Ascending aorta (tissue), 2 donors: ENCODE measurements around the gene XXYLT1. TPM values are rescaled to one million over a fixed set of nuclear protein-coding genes. Genes with fewer than 3 reads are reported as not detected.

ENCODE experiments used
- DNase-seq, 2 donors: peaks; one replicate each; pipeline ENCODE4 v3.0.0-alpha.2; 2019; ENCODE audit warnings: low spot score in 2 of 2
- H3K27ac ChIP-seq, 2 donors: fragments of 200-600 bp; sonication (generic); one replicate each; pipeline ENCODE4 v1.5.1; 2016 to 2017; ENCODE audit warnings: mild to moderate bottlenecking in 1 of 2
- H3K27me3 ChIP-seq: fragments of 200-600 bp; sonication (generic); one replicate; pipeline ENCODE4 v1.5.1; 2017
- H3K36me3 ChIP-seq, 2 donors: fragments of 200-600 bp; sonication (generic); one replicate each; pipeline ENCODE4 v1.5.1; 2016
- H3K4me1 ChIP-seq, 2 donors: fragments of 200-600 bp; sonication (generic); one replicate each; pipeline ENCODE4 v1.5.1; 2016 to 2017; ENCODE audit warnings: mild to moderate bottlenecking in 1 of 2
- H3K4me3 ChIP-seq, 2 donors: fragments of 200-600 bp; sonication (generic); one replicate each; pipeline ENCODE4 v1.5.1; 2016 to 2017; ENCODE audit warnings: mild to moderate bottlenecking in 1 of 2
- H3K9me3 ChIP-seq, 2 donors: fragments of 200-600 bp; sonication (generic); one replicate each; pipeline ENCODE4 v1.5.1; 2016
- intact Hi-C: fragments of 100-400 bp; cut with DNase I; formaldehyde crosslinking; loops from one replicate; pipeline ENCODE4 v1.15.1; 2023
- total RNA-seq: library from RNA; depleted of rRNA; stranded (reverse); fragments of >200 nt; gene quantifications from one replicate; pipeline ENCODE4 v1.1.0, GENCODE V29; 2016
- TF ChIP-seq, protein P1 (sequence below), 3 experiments: fragments of 200-600 bp in 2 of 3; fragments of 450-650 bp in 1 of 3; sonication (generic) in 2 of 3; IDR thresholded peaks; one replicate each; pipeline ENCODE4 v1.5.1; 2016 to 2019; ENCODE audit warnings: antibody characterized with exemption in 3 of 3, mild to moderate bottlenecking in 1 of 3, moderate library complexity in 1 of 3

XXYLT1 gene
- total RNA-seq, 1 donor from 2014 or later, result 41.0 TPM

DNA sequence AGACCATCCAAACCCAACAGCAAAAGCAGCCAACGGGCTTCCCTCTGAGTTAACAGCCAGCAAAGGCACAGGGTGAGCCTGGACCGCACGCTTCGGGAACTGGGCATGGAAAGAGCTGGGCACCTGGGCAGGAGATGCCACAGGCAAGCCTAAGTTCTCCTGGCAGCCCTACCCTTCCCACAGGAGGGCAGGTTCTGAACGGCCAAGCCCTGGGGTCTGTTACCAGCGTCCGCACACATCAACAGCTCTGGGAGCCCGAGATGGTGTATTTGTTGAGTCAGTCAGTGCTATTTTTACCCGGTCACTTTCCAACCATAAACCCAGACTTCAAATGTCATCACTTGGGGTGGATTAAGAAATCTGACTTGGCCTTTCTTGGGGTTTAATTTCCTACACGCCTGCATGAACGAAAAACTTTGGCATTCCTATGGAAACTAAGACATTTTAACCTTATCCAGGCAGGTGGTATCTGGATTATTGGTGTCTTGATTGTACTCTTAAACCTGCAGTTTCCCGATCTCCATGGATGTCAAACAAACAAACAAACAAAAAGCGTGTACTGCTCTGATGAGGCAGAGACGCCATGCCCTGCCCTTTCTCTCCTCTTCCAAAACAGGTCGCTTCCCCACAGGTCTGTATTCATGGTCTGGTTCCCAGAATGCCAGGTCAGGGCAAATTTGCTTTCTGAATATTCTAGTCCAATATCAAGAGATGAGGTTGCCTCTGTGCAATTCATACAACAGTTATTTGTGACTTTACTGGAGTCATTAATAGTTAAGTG lies 99.7 kb downstream of the XXYLT1 start:
- TF ChIP-seq, protein P1, sequence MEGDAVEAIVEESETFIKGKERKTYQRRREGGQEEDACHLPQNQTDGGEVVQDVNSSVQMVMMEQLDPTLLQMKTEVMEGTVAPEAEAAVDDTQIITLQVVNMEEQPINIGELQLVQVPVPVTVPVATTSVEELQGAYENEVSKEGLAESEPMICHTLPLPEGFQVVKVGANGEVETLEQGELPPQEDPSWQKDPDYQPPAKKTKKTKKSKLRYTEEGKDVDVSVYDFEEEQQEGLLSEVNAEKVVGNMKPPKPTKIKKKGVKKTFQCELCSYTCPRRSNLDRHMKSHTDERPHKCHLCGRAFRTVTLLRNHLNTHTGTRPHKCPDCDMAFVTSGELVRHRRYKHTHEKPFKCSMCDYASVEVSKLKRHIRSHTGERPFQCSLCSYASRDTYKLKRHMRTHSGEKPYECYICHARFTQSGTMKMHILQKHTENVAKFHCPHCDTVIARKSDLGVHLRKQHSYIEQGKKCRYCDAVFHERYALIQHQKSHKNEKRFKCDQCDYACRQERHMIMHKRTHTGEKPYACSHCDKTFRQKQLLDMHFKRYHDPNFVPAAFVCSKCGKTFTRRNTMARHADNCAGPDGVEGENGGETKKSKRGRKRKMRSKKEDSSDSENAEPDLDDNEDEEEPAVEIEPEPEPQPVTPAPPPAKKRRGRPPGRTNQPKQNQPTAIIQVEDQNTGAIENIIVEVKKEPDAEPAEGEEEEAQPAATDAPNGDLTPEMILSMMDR (IDR thresholded peaks at IDR 0.05), result peak in 1 of 3 experiments; percentile 13
- no peaks in the 10 kb centered on the region for H3K36me3 ChIP-seq
- H3K4me1 ChIP-seq, result peaks cover 7 to 16% of the 10 kb centered on the region in 2 donors
- H3K27ac ChIP-seq, result peak overlapping the region; percentile 40 to 41
- peak overlapping the region in 1 of 2 donors; percentile 23 for H3K4me3 ChIP-seq
- H3K27me3 ChIP-seq, result no peaks in the 10 kb centered on the region
- peak in 1 of 2 donors; percentile 62 for DNase-seq
- no peaks in the 10 kb centered on the region for H3K9me3 ChIP-seq
- intact Hi-C loops, result loop anchor here (5.0 kb wide), 2 partner anchors 51 to 86 kb away; no protein-coding TSS in a partner anchor

DNA sequence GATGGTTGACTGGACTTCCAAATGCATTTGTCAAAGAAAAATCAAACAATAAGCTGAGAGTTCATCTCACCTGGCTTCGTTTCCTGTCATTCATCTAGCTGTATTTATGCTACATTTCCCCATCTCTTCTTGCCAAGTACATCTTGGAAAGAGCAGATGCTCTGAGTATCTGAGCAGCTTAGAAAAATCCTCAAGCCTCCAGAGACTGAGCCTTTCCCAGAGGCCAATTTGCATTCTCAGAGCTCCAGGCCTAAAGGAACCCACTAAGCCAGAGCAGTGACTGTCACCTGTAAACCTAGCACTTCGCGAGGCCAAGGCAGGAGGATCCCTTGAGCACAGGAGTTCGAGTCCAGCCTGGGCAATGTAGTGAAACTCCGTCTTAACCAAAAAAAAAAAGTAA lies 100.5 kb downstream of the XXYLT1 start:
- TF ChIP-seq, protein P1 (IDR thresholded peaks at IDR 0.05), result no peak
- no peak overlapping the region for H3K27ac ChIP-seq
- no peaks in the 10 kb centered on the region for H3K36me3 ChIP-seq
- peaks cover 7 to 16% of the 10 kb centered on the region in 2 donors for H3K4me1 ChIP-seq
- no peak overlapping the region for H3K4me3 ChIP-seq
- DNase-seq, result no peak
- H3K9me3 ChIP-seq, result no peaks in the 10 kb centered on the region
- H3K27me3 ChIP-seq, result no peaks in the 10 kb centered on the region
- intact Hi-C loops, result loop anchor here (5.0 kb wide), 2 partner anchors 52 to 87 kb away; no protein-coding TSS in a partner anchor

DNA sequence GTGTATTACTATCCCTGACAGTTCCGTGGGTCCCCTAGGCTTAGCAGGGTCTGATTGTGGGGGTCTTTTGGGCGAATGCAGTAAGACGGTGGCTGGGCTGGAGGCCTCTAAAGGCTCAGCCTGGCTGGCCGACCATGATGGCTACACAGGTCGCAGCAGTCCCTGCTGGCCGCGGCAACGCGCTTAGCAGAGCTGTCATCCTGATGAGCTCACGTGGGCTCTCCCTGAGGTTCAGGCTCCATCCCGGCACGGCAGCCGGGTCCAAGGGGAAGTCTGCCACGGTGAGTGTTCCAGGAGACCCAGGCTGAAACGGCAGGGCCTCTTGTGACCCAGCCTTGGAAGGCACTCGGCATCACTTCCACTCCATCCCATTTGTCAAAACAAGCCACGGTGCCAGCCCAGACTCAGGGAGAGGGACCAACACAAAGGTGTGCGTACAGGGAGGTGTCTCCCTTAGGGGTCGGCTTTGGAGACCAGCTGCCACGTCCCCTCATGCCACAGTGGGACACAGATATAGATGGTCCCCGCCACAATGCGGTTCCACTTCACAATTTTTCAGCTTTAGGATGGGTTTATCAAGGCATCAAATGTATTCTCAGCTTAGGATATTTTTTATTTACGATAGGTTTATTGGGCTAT lies 101.8 kb downstream of the XXYLT1 start:
- intact Hi-C loops, result no loop called here
- Histone ChIP-seq H3K4me1 (peaks cover 7 to 16% of the 10 kb centered on the region in 2 donors), H3K4me3 (no peak overlapping the region), H3K27me3 (no peaks in the 10 kb centered on the region), H3K36me3 (no peaks in the 10 kb centered on the region), H3K9me3 (no peaks in the 10 kb centered on the region), H3K27ac (no peak overlapping the region)
- DNase-seq, result peak in 1 of 2 donors; percentile 53
- TF ChIP-seq, protein P1 (IDR thresholded peaks at IDR 0.05), result no peak

DNA sequence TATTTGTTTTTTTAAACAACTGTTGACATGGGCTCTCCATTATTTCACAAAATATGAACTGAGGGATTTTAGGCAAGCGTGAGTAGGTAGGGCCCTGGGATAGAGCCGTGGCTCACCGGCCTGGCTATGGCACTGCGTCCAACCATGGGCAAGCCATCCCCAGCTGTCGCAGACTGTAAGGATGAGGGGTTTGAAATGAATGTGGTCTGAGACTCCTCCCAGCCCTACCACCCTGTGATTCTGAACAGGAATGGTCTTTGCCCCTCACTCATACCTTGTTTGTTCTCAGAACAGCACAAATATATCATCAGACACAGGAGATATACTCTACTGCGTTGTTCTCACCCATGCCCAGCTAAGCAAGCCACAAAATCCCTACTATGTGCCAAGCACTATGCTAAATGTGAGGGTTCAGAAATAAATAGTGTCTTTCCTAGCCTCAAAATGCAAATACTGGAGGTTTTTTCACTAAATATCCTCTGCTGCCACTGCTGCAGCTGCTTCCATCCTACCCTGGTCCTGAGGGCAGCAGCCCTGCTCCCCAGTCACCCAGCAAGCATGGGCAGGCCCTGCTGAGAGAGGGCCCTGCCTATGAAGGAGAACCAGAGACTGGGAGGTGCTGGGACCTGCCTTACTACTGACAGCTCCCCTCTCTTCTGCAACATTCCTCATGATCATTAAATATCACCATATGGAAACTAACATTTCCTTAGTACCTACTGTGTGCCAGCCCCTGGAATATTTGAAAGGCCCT lies 102.8 kb downstream of the XXYLT1 start:
- TF ChIP-seq, protein P1 (IDR thresholded peaks at IDR 0.05), result no peak
- Histone ChIP-seq H3K4me1 (peaks cover 7 to 16% of the 10 kb centered on the region in 2 donors), H3K27me3 (no peaks in the 10 kb centered on the region), H3K9me3 (no peaks in the 10 kb centered on the region), H3K36me3 (no peaks in the 10 kb centered on the region), H3K27ac (no peak overlapping the region), H3K4me3 (no peak overlapping the region)
- peak in 1 of 2 donors; percentile 22 for DNase-seq
- intact Hi-C loops, result no loop called here

DNA sequence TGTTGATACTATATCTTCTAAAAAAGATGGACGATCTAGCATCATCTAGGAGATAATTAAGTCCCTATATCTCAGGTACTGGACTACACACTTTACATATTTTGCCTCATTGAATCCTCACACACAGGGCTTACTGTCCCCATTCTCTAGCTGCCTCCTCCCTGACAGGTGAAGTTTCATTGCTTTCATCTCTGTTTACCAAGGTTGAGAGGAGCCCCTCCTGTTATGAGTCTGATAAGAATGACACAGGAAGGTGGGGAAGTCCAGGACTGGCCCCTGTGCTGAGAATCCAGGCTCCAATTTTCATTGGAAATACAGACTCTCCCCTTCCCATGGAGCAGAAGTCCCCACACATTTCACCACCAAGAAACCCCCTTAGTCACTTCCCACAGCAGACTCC lies 105.2 kb downstream of the XXYLT1 start:
- H3K9me3 ChIP-seq, result no peaks in the 10 kb centered on the region
- H3K36me3 ChIP-seq, result no peaks in the 10 kb centered on the region
- no peak for DNase-seq
- no peak overlapping the region for H3K27ac ChIP-seq
- H3K4me1 ChIP-seq, result peaks cover 0 to under 1% of the 10 kb centered on the region in 2 donors
- TF ChIP-seq, protein P1 (IDR thresholded peaks at IDR 0.05), result no peak
- no peaks in the 10 kb centered on the region for H3K27me3 ChIP-seq
- no peak overlapping the region for H3K4me3 ChIP-seq
- intact Hi-C loops, result no loop called here
